ENCODE data around the gene SIGLEC9. TPM values are rescaled to one million over a fixed set of nuclear protein-coding genes. Genes with fewer than 3 reads are reported as not detected.

Gene SIGLEC9
- total RNA-seq, 1 donor, result 9.4 TPM

GRCh38 chr19:51107406-51108065 lies 17.2 kb upstream of the SIGLEC9 start:
- Histone ChIP-seq H3K9me3 (ENCODE audit: low read depth, low read length) (no peaks in the 10 kb centered on the region), H3K4me3 (ENCODE audit: low read length) (peak overlapping the region; percentile 61), H3K27me3 (ENCODE audit: insufficient read depth, low read length) (no peaks in the 10 kb centered on the region), H3K4me1 (ENCODE audit: insufficient read depth, low read length) (peaks cover 25% of the 10 kb centered on the region)

- peak within 1 kb of the TSS; percentile 61 for H3K4me3 ChIP-seq (ENCODE audit: low read length)
- peaks cover 32% of the 10 kb centered on the region for H3K4me1 ChIP-seq (ENCODE audit: insufficient read depth, low read length)
- H3K9me3 ChIP-seq (ENCODE audit: low read depth, low read length), result no peaks in the 10 kb centered on the region
- no peaks in the 10 kb centered on the region for H3K27me3 ChIP-seq (ENCODE audit: insufficient read depth, low read length)
These were observed 16.5 kb upstream of the SIGLEC9 start, which contains the start of gene CTU1 for GRCh38 chr19:51108066-51108804. Gene CTU1, minus strand, starts transcription at chr19:51108409. Its CDS starts 3,840 bp downstream, at chr19:51104569.

GRCh38 chr19:51108805-51109146 lies 15.9 kb upstream of the SIGLEC9 start:
- H3K27me3 ChIP-seq (ENCODE audit: insufficient read depth, low read length), result no peaks in the 10 kb centered on the region
- H3K4me3 ChIP-seq (ENCODE audit: low read length), result peak overlapping the region; percentile 61
- H3K4me1 ChIP-seq (ENCODE audit: insufficient read depth, low read length), result peaks cover 38% of the 10 kb centered on the region
- H3K9me3 ChIP-seq (ENCODE audit: low read depth, low read length), result no peaks in the 10 kb centered on the region

- Histone ChIP-seq H3K4me1 (ENCODE audit: insufficient read depth, low read length) (peaks cover 56% of the 10 kb centered on the region), H3K4me3 (ENCODE audit: low read length) (no peak overlapping the region), H3K9me3 (ENCODE audit: low read depth, low read length) (no peaks in the 10 kb centered on the region)
These were observed 14.1 kb upstream of the SIGLEC9 start for GRCh38 chr19:51110666-51110971.

GRCh38 chr19:51111606-51112005 lies 13.1 kb upstream of the SIGLEC9 start:
- Histone ChIP-seq H3K9me3 (ENCODE audit: low read depth, low read length) (no peaks in the 10 kb centered on the region), H3K4me3 (ENCODE audit: low read length) (no peak overlapping the region), H3K27me3 (ENCODE audit: insufficient read depth, low read length) (no peaks in the 10 kb centered on the region), H3K4me1 (ENCODE audit: insufficient read depth, low read length) (peaks cover 63% of the 10 kb centered on the region)

More at GRCh38 chr19:51110666-51110971, 14.1 kb upstream of the SIGLEC9 start:
- no peaks in the 10 kb centered on the region for H3K27me3 ChIP-seq (ENCODE audit: insufficient read depth, low read length)

- H3K27me3 ChIP-seq (ENCODE audit: insufficient read depth, low read length), result no peaks in the 10 kb centered on the region
- no peak overlapping the region for H3K4me3 ChIP-seq (ENCODE audit: low read length)
These were observed 10.5 kb upstream of the SIGLEC9 start for GRCh38 chr19:51114087-51114729.

GRCh38 chr19:51116736-51117286 lies 7.9 kb upstream of the SIGLEC9 start:
- no peaks in the 10 kb centered on the region for H3K9me3 ChIP-seq (ENCODE audit: low read depth, low read length)
- H3K4me1 ChIP-seq (ENCODE audit: insufficient read depth, low read length), result peaks cover 77% of the 10 kb centered on the region
- H3K27me3 ChIP-seq (ENCODE audit: insufficient read depth, low read length), result no peaks in the 10 kb centered on the region
- no peak overlapping the region for H3K4me3 ChIP-seq (ENCODE audit: low read length)

More at GRCh38 chr19:51114087-51114729, 10.5 kb upstream of the SIGLEC9 start:
- Histone ChIP-seq H3K4me1 (ENCODE audit: insufficient read depth, low read length) (peaks cover 51% of the 10 kb centered on the region), H3K9me3 (ENCODE audit: low read depth, low read length) (no peaks in the 10 kb centered on the region)

- Histone ChIP-seq H3K4me3 (ENCODE audit: low read length) (no peak overlapping the region), H3K27me3 (ENCODE audit: insufficient read depth, low read length) (no peaks in the 10 kb centered on the region), H3K4me1 (ENCODE audit: insufficient read depth, low read length) (peaks cover 79% of the 10 kb centered on the region), H3K9me3 (ENCODE audit: low read depth, low read length) (no peaks in the 10 kb centered on the region)
These were observed 5.6 kb upstream of the SIGLEC9 start for GRCh38 chr19:51119101-51119500.

GRCh38 chr19:51119611-51120010 lies 5.1 kb upstream of the SIGLEC9 start:
- H3K4me1 ChIP-seq (ENCODE audit: insufficient read depth, low read length), result peaks cover 79% of the 10 kb centered on the region
- H3K9me3 ChIP-seq (ENCODE audit: low read depth, low read length), result no peaks in the 10 kb centered on the region
- H3K4me3 ChIP-seq (ENCODE audit: low read length), result no peak overlapping the region
- H3K27me3 ChIP-seq (ENCODE audit: insufficient read depth, low read length), result no peaks in the 10 kb centered on the region

- no peak overlapping the region for H3K4me3 ChIP-seq (ENCODE audit: low read length)
- peaks cover 79% of the 10 kb centered on the region for H3K4me1 ChIP-seq (ENCODE audit: insufficient read depth, low read length)
- H3K27me3 ChIP-seq (ENCODE audit: insufficient read depth, low read length), result no peaks in the 10 kb centered on the region
- no peaks in the 10 kb centered on the region for H3K9me3 ChIP-seq (ENCODE audit: low read depth, low read length)
These were observed 4.5 kb upstream of the SIGLEC9 start for GRCh38 chr19:51120160-51120559.

GRCh38 chr19:51121257-51121656 lies 3.4 kb upstream of the SIGLEC9 start:
- peaks cover 78% of the 10 kb centered on the region for H3K4me1 ChIP-seq (ENCODE audit: insufficient read depth, low read length)
- H3K4me3 ChIP-seq (ENCODE audit: low read length), result no peak overlapping the region

GRCh38 chr19:51122112-51122981 lies 2.4 kb upstream of the SIGLEC9 start:
- peaks cover 74% of the 10 kb centered on the region for H3K4me1 ChIP-seq (ENCODE audit: insufficient read depth, low read length)
- H3K27me3 ChIP-seq (ENCODE audit: insufficient read depth, low read length), result no peaks in the 10 kb centered on the region
- no peaks in the 10 kb centered on the region for H3K9me3 ChIP-seq (ENCODE audit: low read depth, low read length)
- H3K4me3 ChIP-seq (ENCODE audit: low read length), result peak overlapping the region; percentile 18

More at GRCh38 chr19:51121257-51121656, 3.4 kb upstream of the SIGLEC9 start:
- Histone ChIP-seq H3K9me3 (ENCODE audit: low read depth, low read length) (no peaks in the 10 kb centered on the region), H3K27me3 (ENCODE audit: insufficient read depth, low read length) (no peaks in the 10 kb centered on the region)

- Histone ChIP-seq H3K4me3 (ENCODE audit: low read length) (peak overlapping the region; percentile 18), H3K9me3 (ENCODE audit: low read depth, low read length) (no peaks in the 10 kb centered on the region), H3K4me1 (ENCODE audit: insufficient read depth, low read length) (peaks cover 84% of the 10 kb centered on the region), H3K27me3 (ENCODE audit: insufficient read depth, low read length) (no peaks in the 10 kb centered on the region)
These were observed 1.3 kb upstream of the SIGLEC9 start for GRCh38 chr19:51123381-51123800.

GRCh38 chr19:51123802-51124201 lies 904 bp upstream of the SIGLEC9 start:
- H3K4me1 ChIP-seq (ENCODE audit: insufficient read depth, low read length), result peaks cover 88% of the 10 kb centered on the region
- H3K27me3 ChIP-seq (ENCODE audit: insufficient read depth, low read length), result no peaks in the 10 kb centered on the region
- no peaks in the 10 kb centered on the region for H3K9me3 ChIP-seq (ENCODE audit: low read depth, low read length)
- peak overlapping the region; percentile 10 for H3K4me3 ChIP-seq (ENCODE audit: low read length)

Measured in mononuclear cell (primary cell).